Stomach smooth muscle (tissue), 2 donors: ENCODE results near the gene TMCC2.

Source experiments
- H3K27ac ChIP-seq: one replicate; pipeline ENCODE4 v1.7.0; 2013; ENCODE audit warnings: mild to moderate bottlenecking, low read length, inconsistent platforms
- H3K27me3 ChIP-seq, 2 donors: one replicate each; pipeline ENCODE4 v1.7.0; 2013; ENCODE audit warnings: low read length in 2 of 2; ENCODE audit not compliant: insufficient read depth in 2 of 2, control insufficient read depth in 1 of 2
- H3K36me3 ChIP-seq, 2 donors: one replicate each; pipeline ENCODE4 v1.7.0; 2013; ENCODE audit warnings: low read length in 2 of 2; ENCODE audit not compliant: control insufficient read depth in 2 of 2, insufficient read depth in 2 of 2
- H3K4me1 ChIP-seq: one replicate; pipeline ENCODE4 v1.7.0; 2013; ENCODE audit warnings: low read length; ENCODE audit not compliant: control insufficient read depth, insufficient read depth
- H3K4me3 ChIP-seq, 2 donors: one replicate each; pipeline ENCODE4 v1.7.0; 2013; ENCODE audit warnings: low read length in 2 of 2
- H3K9ac ChIP-seq, 2 donors: one replicate each; pipeline ENCODE4 v1.7.0; 2013; ENCODE audit warnings: low read length in 2 of 2, mild to moderate bottlenecking in 1 of 2
- H3K9me3 ChIP-seq, 2 donors: one replicate each; pipeline ENCODE4 v1.7.0; 2013; ENCODE audit warnings: low read length in 2 of 2; ENCODE audit not compliant: control insufficient read depth in 2 of 2
- donor health status: healthy.
- donor health status: Pancreatic carcinoma.

TMCC2 gene

DNA sequence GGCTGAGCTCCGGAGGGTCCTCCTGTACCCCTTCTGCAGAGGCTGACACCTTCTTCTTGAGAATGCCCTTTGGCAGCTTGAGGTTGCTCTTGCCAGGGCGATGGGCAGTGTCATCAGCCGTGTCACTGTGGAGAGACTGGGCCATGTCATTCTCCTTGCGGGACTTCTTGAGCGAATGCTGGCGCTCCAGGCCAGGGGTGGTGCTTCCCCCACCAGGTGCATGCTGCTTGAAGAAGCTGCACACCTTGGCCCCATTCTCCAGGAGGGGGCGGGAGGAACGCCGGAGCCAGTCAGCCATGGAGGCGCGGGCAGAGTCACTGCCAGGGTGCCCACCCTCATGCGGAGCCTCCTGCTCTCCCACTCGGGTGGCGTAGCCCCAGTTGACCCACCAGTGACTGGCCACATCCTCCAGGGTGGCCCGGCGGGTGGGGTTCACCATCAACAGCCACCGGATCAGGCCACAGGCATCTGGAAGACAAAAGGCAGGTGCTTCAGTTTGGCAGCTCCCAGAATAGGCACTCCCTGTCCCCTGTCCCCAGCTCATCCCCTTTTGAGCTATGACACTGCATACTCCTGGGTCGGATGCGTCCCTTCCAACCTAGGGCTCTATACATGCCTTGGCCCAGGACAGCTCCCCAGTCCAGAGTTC, 76.4 kb downstream of the TMCC2 start:
- peaks cover 0 to 3% of the 10 kb centered on the region in 2 donors for H3K36me3 ChIP-seq

DNA sequence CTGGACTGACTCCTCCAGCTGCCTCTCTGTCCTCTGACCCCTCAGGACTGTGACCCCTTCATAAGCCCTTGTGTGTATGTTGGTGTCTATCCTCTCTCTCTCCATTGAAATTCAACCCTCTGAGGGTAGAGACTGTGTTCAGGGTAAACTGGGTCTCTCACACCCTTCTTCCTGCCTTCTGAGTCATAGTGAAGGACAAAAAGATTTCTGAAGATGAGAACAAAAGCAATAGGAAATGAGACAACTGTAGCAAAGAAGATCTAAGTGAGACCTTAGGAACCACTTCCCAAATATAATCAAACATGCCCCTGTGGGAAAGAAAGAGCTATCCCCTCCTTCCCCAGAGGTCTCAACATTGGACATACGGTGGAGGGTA, 76.9 kb downstream of the TMCC2 start:
- H3K4me1 ChIP-seq = peaks cover 12% of the 10 kb centered on the region
- no peaks in the 10 kb centered on the region for H3K27me3 ChIP-seq
- H3K36me3 ChIP-seq = peaks cover under 1 to 3% of the 10 kb centered on the region in 2 donors
- no peak overlapping the region for H3K27ac ChIP-seq
- H3K4me3 ChIP-seq = no peak overlapping the region
- no peaks in the 10 kb centered on the region for H3K9me3 ChIP-seq
- no peak overlapping the region for H3K9ac ChIP-seq

More for the DNA sequence above, 76.4 kb downstream of the TMCC2 start:
- no peaks in the 10 kb centered on the region for H3K9me3 ChIP-seq
- H3K4me1 ChIP-seq = peaks cover 12% of the 10 kb centered on the region
- H3K27me3 ChIP-seq = no peaks in the 10 kb centered on the region
- no peak overlapping the region for H3K9ac ChIP-seq
- H3K4me3 ChIP-seq = no peak overlapping the region
- no peak overlapping the region for H3K27ac ChIP-seq

DNA sequence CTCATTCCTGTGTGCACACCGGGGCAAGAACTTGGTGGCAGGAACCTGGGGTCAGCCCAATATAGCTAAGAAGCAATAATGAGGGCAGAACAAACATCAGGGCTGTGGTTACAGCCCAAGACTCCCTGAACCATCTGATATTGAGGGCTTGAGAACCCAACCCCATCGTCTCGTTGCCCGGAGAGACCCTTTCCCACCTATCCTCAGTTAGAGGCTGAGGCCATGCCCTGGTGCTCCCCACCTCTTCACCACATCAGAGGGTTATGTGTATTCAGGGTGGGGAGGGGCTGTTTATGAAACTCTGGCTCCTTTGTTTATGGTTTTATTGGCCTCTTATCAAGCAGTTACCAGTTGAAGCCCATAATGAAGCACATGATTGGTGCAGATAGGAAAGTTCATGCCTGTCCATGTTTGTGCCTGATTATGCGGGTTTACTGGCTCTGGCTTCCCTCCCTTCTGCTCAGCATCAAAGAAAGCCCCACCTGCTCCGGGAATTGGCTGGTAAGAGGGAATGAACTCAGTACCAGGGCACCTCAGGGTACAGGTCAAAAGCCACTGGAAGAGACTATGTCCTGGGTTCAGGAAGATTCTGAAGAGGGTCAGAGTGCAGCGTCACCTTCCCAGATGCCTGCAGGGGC, 79.3 kb downstream of the TMCC2 start:
- peaks cover 0 to 4% of the 10 kb centered on the region in 2 donors for H3K27me3 ChIP-seq
- H3K4me1 ChIP-seq = no peaks in the 10 kb centered on the region
- no peak overlapping the region for H3K4me3 ChIP-seq
- H3K9me3 ChIP-seq = no peaks in the 10 kb centered on the region
- peaks cover 2 to 3% of the 10 kb centered on the region in 2 donors for H3K36me3 ChIP-seq
- H3K9ac ChIP-seq = no peak overlapping the region
- no peak overlapping the region for H3K27ac ChIP-seq

DNA sequence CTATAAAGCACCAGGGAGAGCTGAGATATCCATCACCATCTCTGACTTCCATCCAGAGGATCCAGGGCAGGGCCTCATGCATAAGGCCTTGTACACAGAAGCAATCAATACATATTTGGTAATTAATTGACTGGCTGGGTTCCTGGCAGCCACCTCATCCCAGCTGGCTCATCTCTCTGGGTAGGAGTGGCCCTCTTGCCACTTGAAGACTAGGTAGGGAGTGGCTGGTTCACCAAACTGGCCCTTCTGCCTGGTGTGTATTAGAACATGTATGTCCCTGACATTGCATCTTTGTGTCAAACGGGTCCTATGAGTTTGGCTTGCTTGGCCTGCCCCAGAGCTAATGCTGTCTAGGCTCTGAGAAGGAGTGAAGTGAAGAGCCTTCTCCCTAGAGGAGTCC, 82.0 kb downstream of the TMCC2 start:
- Histone ChIP-seq H3K9me3 (no peaks in the 10 kb centered on the region), H3K36me3 (peaks cover 2 to 3% of the 10 kb centered on the region in 2 donors), H3K4me3 (no peak overlapping the region), H3K9ac (no peak overlapping the region), H3K27me3 (peaks cover 0 to 6% of the 10 kb centered on the region in 2 donors), H3K4me1 (peaks cover 9% of the 10 kb centered on the region), H3K27ac (no peak overlapping the region)

DNA sequence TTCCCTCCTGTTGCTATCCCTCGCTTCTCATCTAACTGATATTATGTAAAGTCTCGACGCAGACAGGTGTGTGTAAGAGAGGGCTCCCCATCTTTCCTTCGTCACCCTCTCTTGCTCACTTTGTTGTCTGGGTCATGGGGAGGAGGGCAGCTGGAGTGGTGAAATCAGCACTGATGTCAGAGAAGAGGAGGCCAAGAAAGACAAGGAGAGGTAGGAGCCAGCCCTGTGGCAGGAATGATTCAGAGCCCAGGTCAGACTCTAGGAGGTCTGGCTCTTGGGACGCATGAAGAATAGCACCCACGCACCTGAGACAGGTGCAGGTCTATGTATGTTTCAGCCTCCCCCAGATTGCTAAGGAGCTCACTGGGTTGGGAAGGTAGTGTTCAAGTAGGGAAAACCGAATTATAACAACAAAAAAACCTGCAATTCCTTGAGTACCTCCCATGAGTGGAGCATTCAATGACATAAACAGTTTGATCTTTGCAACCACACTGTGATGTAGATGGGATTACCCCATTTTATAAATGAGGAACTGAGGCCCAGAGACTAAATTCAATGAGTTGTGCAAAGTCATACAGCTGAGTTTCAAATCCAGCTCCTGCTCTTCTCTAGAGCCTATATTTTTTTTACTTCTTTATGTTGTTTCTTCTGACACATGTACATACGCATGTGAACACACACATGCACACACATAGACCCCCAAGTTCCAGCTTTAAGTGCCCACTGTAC, 83.4 kb downstream of the TMCC2 start:
- no peak overlapping the region for H3K27ac ChIP-seq
- no peaks in the 10 kb centered on the region for H3K9me3 ChIP-seq
- H3K4me1 ChIP-seq = peaks cover 9% of the 10 kb centered on the region
- no peak overlapping the region for H3K4me3 ChIP-seq
- H3K9ac ChIP-seq = no peak overlapping the region
- peaks cover 0 to 6% of the 10 kb centered on the region in 2 donors for H3K27me3 ChIP-seq
- peaks cover 0 to 2% of the 10 kb centered on the region in 2 donors for H3K36me3 ChIP-seq

DNA sequence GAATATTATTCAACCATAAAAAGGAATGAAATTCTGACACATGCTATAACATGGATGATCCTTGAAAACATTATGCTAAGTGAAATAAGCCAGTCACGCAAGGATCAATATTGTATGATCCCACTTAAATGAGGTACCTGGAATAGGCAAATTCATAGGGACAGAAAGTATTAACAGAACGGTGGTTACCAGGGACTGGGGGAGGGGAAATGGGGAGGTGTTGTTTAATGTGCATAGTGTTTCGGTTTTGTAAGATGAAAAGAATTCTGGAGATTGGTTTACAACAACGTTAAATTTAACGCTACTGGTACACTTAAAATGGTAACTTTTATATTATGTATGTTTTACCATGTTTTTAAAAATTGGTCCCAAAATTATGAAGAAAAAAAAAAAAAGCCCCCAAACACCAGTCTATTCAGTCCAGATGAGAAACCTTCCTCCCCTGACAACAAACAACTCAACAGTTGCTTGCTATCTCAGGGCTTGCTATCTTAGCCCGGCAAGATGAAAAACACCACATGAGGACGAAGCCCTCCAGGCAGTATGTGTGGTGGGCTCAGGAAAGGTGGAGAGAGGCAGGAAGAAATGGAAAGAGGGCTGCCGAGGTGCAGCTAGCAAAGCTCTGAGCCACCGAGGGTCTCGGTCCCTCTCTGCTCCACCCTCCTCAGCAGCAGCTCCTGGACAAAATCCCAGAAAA, 85.3 kb downstream of the TMCC2 start:
- peaks cover 21% of the 10 kb centered on the region for H3K4me1 ChIP-seq
- no peak overlapping the region for H3K9ac ChIP-seq
- H3K27ac ChIP-seq = no peak overlapping the region
- H3K27me3 ChIP-seq = peaks cover 0 to 8% of the 10 kb centered on the region in 2 donors
- H3K9me3 ChIP-seq = no peaks in the 10 kb centered on the region
- peaks cover 0 to 2% of the 10 kb centered on the region in 2 donors for H3K36me3 ChIP-seq
- H3K4me3 ChIP-seq = no peak overlapping the region

DNA sequence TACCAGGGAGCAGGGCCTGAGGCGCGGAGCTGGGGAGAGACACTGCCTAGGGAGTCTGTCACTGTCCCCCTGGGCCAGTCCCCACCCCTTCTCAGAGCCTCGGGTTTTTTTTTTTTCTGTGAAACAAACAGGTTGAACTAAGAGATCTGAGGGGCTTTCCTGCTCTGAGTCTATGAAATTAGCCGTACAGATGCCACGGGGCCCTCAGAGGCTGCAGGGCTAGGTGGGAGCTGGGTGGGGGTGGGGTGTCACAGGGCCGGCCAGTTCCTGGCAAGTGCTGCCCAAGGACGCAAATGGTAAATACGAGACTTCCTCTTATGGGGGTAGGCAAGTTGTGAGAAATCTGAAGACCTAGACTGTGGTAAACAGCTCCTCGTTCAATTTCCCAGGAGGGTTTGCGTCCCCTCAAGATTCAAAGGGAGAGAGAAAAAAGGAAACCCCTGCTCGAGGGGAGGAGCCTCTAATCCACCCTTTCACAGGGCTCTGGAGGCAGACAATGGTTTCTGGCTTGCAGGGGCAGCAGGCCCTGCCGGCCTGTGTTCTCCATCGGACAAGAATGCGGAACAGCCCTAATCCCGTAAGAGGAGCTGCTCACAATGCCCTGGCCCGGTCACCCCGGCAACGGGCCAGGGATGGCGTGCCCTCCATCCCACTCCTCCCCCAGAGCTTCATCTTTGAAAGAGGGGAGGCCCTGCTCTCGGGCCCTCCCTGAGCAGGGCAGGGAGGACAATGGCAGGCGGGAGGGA, 86.0 kb downstream of the TMCC2 start:
- H3K27me3 ChIP-seq = peaks cover 0 to 8% of the 10 kb centered on the region in 2 donors
- peaks cover 23% of the 10 kb centered on the region for H3K4me1 ChIP-seq
- no peak overlapping the region for H3K9ac ChIP-seq
- peaks cover 0 to 2% of the 10 kb centered on the region in 2 donors for H3K36me3 ChIP-seq
- H3K9me3 ChIP-seq = no peaks in the 10 kb centered on the region
- H3K4me3 ChIP-seq = peak overlapping the region in 1 of 2 donors; percentile 29
- H3K27ac ChIP-seq = no peak overlapping the region

DNA sequence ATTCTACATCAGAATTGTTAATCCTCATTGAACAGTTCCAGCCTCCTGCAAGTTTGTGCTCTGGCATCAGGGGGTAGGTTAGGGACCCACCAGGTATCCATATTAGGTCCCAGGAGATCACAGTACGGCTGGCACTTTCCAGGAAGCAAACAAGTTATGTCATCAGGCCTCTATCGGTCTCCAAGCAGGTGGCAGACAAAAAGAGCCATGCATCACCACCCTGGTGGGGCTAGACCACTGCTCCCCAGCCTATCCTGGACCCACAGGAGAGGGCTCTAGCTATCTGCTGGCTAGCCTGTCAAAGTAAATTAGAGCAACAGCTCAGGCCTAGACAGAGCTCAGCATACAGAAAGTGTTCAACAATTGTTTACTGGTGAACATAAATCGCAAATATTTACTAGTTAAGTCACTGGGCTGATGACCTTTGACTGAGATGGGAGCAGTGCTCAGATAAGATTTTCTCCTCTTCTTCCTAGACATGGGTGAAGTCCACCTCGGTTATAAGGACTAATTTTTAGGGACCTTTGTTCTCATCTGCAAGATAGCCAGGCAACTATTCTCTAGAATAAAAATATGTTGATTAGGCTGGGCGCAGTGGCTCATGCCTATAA, 87.4 kb downstream of the TMCC2 start:
- no peak overlapping the region for H3K27ac ChIP-seq
- H3K27me3 ChIP-seq = peaks cover 3 to 8% of the 10 kb centered on the region in 2 donors
- H3K9me3 ChIP-seq = no peaks in the 10 kb centered on the region
- peaks cover 25% of the 10 kb centered on the region for H3K4me1 ChIP-seq
- H3K36me3 ChIP-seq = no peaks in the 10 kb centered on the region
- no peak overlapping the region for H3K9ac ChIP-seq
- no peak overlapping the region for H3K4me3 ChIP-seq

DNA sequence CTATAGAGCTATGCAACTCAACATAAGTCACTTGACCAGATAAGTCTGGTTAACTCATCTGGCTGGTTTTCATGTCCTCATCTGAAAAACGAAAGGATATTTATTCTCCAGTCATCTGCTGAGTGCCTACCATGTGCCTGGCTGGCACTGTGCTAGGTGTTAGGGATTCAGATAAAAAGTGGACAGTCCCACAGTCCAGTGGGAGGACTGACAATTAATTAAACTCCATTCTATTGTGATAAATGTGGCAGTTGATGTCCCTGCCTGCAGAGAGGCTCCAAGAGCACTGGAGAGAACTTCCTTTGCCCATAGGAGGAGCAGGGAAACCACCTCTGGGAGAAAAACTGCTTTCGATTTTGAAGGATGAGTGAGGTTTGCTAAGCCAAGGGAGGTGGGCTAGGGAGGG, 88.4 kb downstream of the TMCC2 start:
- Histone ChIP-seq H3K9me3 (no peaks in the 10 kb centered on the region), H3K36me3 (no peaks in the 10 kb centered on the region), H3K9ac (no peak overlapping the region), H3K27ac (no peak overlapping the region), H3K4me1 (peaks cover 32% of the 10 kb centered on the region), H3K27me3 (peaks cover 3 to 8% of the 10 kb centered on the region in 2 donors), H3K4me3 (no peak overlapping the region)
